HepG2 (cell line): ENCODE measurements around the gene MPPE1. TPM values are rescaled to one million over a fixed set of nuclear protein-coding genes. Genes with fewer than 3 reads are reported as not detected.

Experiments used
- CSRNP1 ChIP-seq: sonication (generic); formaldehyde crosslinking; IDR thresholded peaks from 2 replicates; pipeline ENCODE4 v1.8.1; 2023; ENCODE audit warnings: mild to moderate bottlenecking, missing genetic modification reagents
- FOXK2 ChIP-seq: fragments of 450-650 bp; IDR thresholded peaks from 2 replicates; pipeline ENCODE4 v1.6.1; 2016
- GPN1 ChIP-seq: sonication (generic); formaldehyde crosslinking; IDR thresholded peaks from 2 replicates; pipeline ENCODE4 v1.5.1; 2020; ENCODE audit warnings: missing genetic modification reagents, borderline replicate concordance
- HNF4A ChIP-seq: sonication (generic); formaldehyde crosslinking; IDR thresholded peaks from 2 replicates; pipeline ENCODE4 v1.4.0; 2020; ENCODE audit warnings: missing genetic modification reagents
- JUN ChIP-seq: sonication (generic); formaldehyde crosslinking; IDR thresholded peaks from 2 replicates; pipeline ENCODE4 v1.4.0; 2020; ENCODE audit warnings: mild to moderate bottlenecking, missing genetic modification reagents
- KLF16 ChIP-seq, 2 experiments: sonication (generic) in 1 of 2; formaldehyde crosslinking in 1 of 2; IDR thresholded peaks; 2 replicates each; pipeline versions ENCODE4 v1.6.1 to v1.8.0; 2016 to 2023; ENCODE audit warnings: missing genetic modification reagents in 2 of 2, missing compliant biosample characterization in 1 of 2
- POLR2AphosphoS5 ChIP-seq: IDR thresholded peaks from 2 replicates; pipeline ENCODE4 v1.6.1; 2012; ENCODE audit warnings: low read depth, low read length
- PRDM10 ChIP-seq: sonication (generic); formaldehyde crosslinking; IDR thresholded peaks from 2 replicates; pipeline ENCODE4 v1.4.0; 2020; ENCODE audit warnings: low read depth, missing genetic modification reagents
- TBX2 ChIP-seq: sonication (generic); formaldehyde crosslinking; IDR thresholded peaks from 2 replicates; pipeline ENCODE4 v1.5.0; 2020; ENCODE audit warnings: missing genetic modification reagents, mild to moderate bottlenecking, borderline replicate concordance
- ZNF572 ChIP-seq: sonication (generic); formaldehyde crosslinking; IDR thresholded peaks from 2 replicates; pipeline ENCODE4 v1.5.1; 2020; ENCODE audit warnings: mild to moderate bottlenecking, missing genetic modification reagents
- ZSCAN12 ChIP-seq: sonication (generic); formaldehyde crosslinking; IDR thresholded peaks from 2 replicates; pipeline ENCODE4 v1.9.0; 2021; ENCODE audit warnings: mild to moderate bottlenecking, missing genetic modification reagents
- polyA plus RNA-seq, 8 experiments: library from polyadenylated mRNA; depleted of rRNA in 3 of 8; stranded (reverse) in 7 of 8; unstranded in 1 of 8; fragments of >200 nt; fragmentation: Illumina TruSeq in 4 of 8; extraction: Trizol in 4 of 8; gene quantifications; 2 replicates each; pipeline versions ENCODE4 v1.2.1 to v1.2.3, GENCODE V29; 2011 to 2016; ENCODE audit warnings: low read depth in 4 of 8, missing spikeins in 1 of 8, mixed read lengths in 1 of 8; ENCODE audit not compliant: insufficient read depth in 1 of 8
- total RNA-seq, 5 experiments: library from RNA; depleted of rRNA; stranded (reverse); fragments of >200 nt; fragmentation: Illumina TruSeq; extraction: Trizol; gene quantifications; 2 replicates each; pipeline ENCODE4 v1.2.3, GENCODE V29; 2016; ENCODE audit warnings: low read depth in 1 of 5
- TF ChIP-seq, protein P1 (sequence below): sonication (generic); formaldehyde crosslinking; IDR thresholded peaks from 2 replicates; pipeline ENCODE4 v1.4.0; 2020; ENCODE audit warnings: missing genetic modification reagents
- TF ChIP-seq, protein P2 (sequence below): sonication (generic); formaldehyde crosslinking; IDR thresholded peaks from 2 replicates; pipeline ENCODE4 v1.4.0; 2020; ENCODE audit warnings: missing genetic modification reagents
- TF ChIP-seq, protein P3 (sequence below): sonication (generic); formaldehyde crosslinking; IDR thresholded peaks from 2 replicates; pipeline ENCODE4 v1.5.0; 2020; ENCODE audit warnings: mild to moderate bottlenecking, low read depth, missing genetic modification reagents, borderline replicate concordance

Gene MPPE1
- total and polyA plus RNA-seq, 2 of the 13 experiments (the other 11 are each of a cell fraction or from before 2014, with no cell fraction given): 9.6 to 11.9 TPM

DNA sequence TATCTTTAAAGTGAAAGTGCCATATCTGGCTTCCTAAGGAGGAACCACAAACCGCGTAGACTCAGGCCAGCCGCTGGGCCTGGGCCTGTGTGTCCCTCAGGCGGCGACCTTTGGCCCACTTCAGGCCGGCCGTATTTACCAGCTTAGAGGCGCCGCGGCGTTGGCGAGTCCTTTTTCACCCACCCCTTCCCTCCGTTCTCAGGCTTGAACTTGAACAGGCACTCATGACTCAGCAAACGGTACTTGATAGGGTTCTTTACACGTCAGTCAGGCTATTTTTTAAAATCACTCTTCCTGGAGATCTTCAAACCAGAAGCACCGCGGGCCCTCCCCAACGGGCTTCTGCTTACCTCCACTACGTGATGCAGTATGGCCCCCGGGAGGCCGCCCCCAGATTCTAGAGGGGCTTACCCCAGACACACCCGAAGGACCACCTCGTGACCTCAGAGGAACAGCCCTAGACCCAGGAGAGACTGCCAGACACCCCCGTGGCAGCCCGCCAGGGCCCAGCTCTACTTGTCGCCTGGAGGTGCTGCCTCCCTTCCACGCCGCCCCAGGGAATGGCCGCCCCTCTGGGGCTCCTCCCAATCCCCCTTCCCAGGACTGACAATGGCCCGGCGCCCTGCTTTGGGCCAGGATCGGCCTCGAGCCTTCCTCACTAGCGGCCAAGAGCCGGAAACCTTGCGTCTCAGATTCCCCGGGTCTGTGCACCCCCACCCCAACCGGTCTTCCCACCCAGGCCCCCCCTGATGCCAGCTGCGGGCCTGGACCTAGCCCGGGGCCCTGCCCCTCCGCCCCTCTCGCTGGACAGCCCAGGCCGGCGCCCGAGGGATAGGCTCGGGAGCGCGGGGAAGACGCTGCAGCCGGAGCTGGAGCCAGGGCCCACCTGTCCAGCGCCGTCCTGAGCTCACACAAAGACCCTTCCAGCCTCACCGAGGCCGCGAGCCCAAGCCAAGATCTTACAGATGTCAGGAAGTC, 39.4 kb upstream of the MPPE1 start (continued):
- TF ChIP-seq, protein P1, sequence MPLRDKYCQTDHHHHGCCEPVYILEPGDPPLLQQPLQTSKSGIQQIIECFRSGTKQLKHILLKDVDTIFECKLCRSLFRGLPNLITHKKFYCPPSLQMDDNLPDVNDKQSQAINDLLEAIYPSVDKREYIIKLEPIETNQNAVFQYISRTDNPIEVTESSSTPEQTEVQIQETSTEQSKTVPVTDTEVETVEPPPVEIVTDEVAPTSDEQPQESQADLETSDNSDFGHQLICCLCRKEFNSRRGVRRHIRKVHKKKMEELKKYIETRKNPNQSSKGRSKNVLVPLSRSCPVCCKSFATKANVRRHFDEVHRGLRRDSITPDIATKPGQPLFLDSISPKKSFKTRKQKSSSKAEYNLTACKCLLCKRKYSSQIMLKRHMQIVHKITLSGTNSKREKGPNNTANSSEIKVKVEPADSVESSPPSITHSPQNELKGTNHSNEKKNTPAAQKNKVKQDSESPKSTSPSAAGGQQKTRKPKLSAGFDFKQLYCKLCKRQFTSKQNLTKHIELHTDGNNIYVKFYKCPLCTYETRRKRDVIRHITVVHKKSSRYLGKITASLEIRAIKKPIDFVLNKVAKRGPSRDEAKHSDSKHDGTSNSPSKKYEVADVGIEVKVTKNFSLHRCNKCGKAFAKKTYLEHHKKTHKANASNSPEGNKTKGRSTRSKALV (CRISPR knock-in tag): no peak
- TF ChIP-seq KLF16 (CRISPR knock-in tag; IDR thresholded peaks at IDR 0.05) (0 out of 4 replicates have a peak, but pooled peaks of 1 of the 2 experiments have one; percentile 52), JUN (CRISPR knock-in tag) (0 out of 2 replicates have a peak, but pooled peaks have one; percentile 27), CSRNP1 (CRISPR knock-in tag) (no peak), GPN1 (CRISPR knock-in tag) (no peak), PRDM10 (CRISPR knock-in tag) (peak; percentile 56; the same call in 1 of the 2 replicates), FOXK2 (no peak), HNF4A (CRISPR knock-in tag) (peak; percentile 85), ZSCAN12 (CRISPR knock-in tag) (no peak), TBX2 (CRISPR knock-in tag) (no peak; the same call in 1 of the 2 replicates), POLR2AphosphoS5 (peak; percentile 44; the same call in 1 of the 2 replicates), ZNF572 (CRISPR knock-in tag) (no peak)
- TF ChIP-seq, protein P2, sequence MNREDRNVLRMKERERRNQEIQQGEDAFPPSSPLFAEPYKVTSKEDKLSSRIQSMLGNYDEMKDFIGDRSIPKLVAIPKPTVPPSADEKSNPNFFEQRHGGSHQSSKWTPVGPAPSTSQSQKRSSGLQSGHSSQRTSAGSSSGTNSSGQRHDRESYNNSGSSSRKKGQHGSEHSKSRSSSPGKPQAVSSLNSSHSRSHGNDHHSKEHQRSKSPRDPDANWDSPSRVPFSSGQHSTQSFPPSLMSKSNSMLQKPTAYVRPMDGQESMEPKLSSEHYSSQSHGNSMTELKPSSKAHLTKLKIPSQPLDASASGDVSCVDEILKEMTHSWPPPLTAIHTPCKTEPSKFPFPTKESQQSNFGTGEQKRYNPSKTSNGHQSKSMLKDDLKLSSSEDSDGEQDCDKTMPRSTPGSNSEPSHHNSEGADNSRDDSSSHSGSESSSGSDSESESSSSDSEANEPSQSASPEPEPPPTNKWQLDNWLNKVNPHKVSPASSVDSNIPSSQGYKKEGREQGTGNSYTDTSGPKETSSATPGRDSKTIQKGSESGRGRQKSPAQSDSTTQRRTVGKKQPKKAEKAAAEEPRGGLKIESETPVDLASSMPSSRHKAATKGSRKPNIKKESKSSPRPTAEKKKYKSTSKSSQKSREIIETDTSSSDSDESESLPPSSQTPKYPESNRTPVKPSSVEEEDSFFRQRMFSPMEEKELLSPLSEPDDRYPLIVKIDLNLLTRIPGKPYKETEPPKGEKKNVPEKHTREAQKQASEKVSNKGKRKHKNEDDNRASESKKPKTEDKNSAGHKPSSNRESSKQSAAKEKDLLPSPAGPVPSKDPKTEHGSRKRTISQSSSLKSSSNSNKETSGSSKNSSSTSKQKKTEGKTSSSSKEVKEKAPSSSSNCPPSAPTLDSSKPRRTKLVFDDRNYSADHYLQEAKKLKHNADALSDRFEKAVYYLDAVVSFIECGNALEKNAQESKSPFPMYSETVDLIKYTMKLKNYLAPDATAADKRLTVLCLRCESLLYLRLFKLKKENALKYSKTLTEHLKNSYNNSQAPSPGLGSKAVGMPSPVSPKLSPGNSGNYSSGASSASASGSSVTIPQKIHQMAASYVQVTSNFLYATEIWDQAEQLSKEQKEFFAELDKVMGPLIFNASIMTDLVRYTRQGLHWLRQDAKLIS (CRISPR knock-in tag): no peak
- TF ChIP-seq, protein P3, sequence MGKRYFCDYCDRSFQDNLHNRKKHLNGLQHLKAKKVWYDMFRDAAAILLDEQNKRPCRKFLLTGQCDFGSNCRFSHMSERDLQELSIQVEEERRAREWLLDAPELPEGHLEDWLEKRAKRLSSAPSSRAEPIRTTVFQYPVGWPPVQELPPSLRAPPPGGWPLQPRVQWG (CRISPR knock-in tag): no peak
